ENCODE data around the gene SHC2. TPM values are rescaled to one million over a fixed set of nuclear protein-coding genes. Genes with fewer than 3 reads are reported as not detected.

The SHC2 gene
- total RNA-seq, 1 experiment from 2014 or later, result 6.7 TPM

DNA sequence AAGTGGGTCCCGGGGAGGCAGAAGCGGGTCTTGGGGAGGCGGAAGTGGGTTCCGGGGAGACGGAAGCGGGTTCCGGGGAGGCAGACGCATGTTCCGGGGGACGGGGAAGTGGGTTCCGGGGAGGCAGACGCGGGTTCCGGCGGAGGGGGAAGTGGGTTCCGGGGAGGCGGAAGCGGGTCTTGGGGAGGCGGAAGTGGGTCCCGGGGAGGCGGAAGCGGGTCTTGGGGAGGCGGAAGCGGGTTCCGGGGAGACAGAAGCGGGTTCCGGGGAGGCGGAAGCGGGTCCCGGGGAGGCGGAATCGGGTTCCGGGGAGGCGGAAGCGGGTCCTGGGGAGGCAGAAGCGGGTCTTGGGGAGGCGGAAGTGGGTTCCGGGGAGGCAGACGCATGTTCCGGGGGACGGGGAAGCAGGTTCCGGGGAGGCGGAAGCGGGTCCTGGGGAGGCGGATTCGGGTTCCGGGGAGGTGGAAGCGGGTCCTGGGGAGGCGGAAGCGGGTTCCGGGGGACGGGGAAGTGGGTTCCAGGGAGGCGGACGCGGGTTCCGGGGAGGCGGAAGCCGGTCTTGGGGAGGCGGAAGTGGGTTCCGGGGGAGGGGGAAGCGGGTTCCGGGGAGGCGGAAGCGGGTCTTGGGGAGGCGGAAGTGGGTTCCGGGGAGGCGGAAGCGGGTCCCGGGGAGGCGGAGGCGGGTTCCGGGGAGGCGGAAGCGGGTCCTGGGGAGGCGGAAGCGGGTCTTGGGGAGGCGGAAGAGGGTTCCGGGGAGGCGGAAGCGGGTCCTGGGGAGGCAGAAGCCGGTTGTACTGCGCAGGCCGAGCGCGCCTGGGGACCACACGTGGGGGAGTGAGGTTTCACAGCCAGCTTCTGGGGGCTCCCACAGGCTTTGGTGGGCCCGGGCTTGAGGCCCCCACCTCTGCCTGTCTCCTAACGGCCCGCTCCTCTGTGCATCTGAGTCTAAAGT is 2.5 kb downstream of the SHC2 start:
- CTCF ChIA-PET, result no interaction called here

DNA sequence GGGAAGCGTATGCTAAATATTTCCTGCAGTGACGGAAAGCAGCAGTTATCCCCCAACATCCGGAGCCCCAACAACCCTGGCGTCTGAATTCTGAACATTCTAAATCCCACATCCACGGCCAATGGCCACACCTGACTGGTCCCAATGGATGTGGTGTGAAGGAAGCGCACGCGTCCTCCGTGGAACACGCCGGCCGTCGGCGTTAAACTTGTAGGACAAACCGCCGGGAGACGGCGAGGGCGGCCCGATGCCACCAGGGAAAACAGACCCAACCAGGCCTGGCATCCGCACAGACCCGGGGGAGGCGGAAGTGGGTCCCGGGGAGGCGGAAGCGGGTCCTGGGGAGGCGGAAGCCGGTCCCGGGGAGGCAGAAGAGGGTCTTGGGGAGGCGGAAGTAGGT is 3.2 kb downstream of the SHC2 start:
- ATAC-seq, result no peak
- intact Hi-C loops (cut with micrococcal nuclease; ENCODE audit: unreplicated experiment) (no loop called here), in situ Hi-C loops (cut with HindIII; ENCODE audit: low pct_unique_long_range_greater_than_20kb, low sequenced_read_pairs) (no loop called here)
- Histone ChIP-seq H3K27ac (ENCODE audit: low read length) (no peak overlapping the region), H3K36me3 (ENCODE audit: control insufficient read depth, insufficient read depth, low read length) (no peaks in the 10 kb centered on the region), H3K4me3 (ENCODE audit: low read depth in 2 of 2, low read length in 2 of 2) (no peak overlapping the region), H3K4me1 (ENCODE audit: control insufficient read depth, insufficient read depth, low read length) (no peaks in the 10 kb centered on the region), H3K27me3 (ENCODE audit: control insufficient read depth, insufficient read depth, low read length) (no peaks in the 10 kb centered on the region), H3K9me3 (ENCODE audit: control insufficient read depth, insufficient read depth, low read depth, low read length) (no peaks in the 10 kb centered on the region)
- ChIA-PET CTCF (no interaction called here), POLR2A (no interaction called here)
- no TSS peak for BruUV-seq (replicated peaks)
- DNase-seq (ENCODE audit: low read depth, low spot score), result no peak
- TF ChIP-seq SIN3A (IDR thresholded peaks at IDR 0.05; ENCODE audit: borderline replicate concordance, insufficient read depth, low read depth, low read length) (no peak), POLR2AphosphoS5 (IDR thresholded peaks at IDR 0.05; ENCODE audit: low read depth, low read length) (no peak), TCF7L2 (IDR thresholded peaks at IDR 0.05; ENCODE audit: low read depth, low read length) (no peak)
- TF ChIP-seq, protein P1, sequence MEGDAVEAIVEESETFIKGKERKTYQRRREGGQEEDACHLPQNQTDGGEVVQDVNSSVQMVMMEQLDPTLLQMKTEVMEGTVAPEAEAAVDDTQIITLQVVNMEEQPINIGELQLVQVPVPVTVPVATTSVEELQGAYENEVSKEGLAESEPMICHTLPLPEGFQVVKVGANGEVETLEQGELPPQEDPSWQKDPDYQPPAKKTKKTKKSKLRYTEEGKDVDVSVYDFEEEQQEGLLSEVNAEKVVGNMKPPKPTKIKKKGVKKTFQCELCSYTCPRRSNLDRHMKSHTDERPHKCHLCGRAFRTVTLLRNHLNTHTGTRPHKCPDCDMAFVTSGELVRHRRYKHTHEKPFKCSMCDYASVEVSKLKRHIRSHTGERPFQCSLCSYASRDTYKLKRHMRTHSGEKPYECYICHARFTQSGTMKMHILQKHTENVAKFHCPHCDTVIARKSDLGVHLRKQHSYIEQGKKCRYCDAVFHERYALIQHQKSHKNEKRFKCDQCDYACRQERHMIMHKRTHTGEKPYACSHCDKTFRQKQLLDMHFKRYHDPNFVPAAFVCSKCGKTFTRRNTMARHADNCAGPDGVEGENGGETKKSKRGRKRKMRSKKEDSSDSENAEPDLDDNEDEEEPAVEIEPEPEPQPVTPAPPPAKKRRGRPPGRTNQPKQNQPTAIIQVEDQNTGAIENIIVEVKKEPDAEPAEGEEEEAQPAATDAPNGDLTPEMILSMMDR (IDR thresholded peaks at IDR 0.05), result no peak
- TF ChIP-seq, protein P2, sequence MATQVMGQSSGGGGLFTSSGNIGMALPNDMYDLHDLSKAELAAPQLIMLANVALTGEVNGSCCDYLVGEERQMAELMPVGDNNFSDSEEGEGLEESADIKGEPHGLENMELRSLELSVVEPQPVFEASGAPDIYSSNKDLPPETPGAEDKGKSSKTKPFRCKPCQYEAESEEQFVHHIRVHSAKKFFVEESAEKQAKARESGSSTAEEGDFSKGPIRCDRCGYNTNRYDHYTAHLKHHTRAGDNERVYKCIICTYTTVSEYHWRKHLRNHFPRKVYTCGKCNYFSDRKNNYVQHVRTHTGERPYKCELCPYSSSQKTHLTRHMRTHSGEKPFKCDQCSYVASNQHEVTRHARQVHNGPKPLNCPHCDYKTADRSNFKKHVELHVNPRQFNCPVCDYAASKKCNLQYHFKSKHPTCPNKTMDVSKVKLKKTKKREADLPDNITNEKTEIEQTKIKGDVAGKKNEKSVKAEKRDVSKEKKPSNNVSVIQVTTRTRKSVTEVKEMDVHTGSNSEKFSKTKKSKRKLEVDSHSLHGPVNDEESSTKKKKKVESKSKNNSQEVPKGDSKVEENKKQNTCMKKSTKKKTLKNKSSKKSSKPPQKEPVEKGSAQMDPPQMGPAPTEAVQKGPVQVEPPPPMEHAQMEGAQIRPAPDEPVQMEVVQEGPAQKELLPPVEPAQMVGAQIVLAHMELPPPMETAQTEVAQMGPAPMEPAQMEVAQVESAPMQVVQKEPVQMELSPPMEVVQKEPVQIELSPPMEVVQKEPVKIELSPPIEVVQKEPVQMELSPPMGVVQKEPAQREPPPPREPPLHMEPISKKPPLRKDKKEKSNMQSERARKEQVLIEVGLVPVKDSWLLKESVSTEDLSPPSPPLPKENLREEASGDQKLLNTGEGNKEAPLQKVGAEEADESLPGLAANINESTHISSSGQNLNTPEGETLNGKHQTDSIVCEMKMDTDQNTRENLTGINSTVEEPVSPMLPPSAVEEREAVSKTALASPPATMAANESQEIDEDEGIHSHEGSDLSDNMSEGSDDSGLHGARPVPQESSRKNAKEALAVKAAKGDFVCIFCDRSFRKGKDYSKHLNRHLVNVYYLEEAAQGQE (IDR thresholded peaks at IDR 0.05; ENCODE audit: insufficient read depth in 1 of 2, low read depth in 2 of 2, low read length in 1 of 2), result no peak

More for the DNA sequence above, 2.5 kb downstream of the SHC2 start:
- in situ Hi-C loops (cut with HindIII; ENCODE audit: low pct_unique_long_range_greater_than_20kb, low sequenced_read_pairs) (no loop called here), intact Hi-C loops (cut with micrococcal nuclease; ENCODE audit: unreplicated experiment) (no loop called here)
- no peaks in the 10 kb centered on the region for H3K4me1 ChIP-seq (ENCODE audit: control insufficient read depth, insufficient read depth, low read length)
- POLR2A ChIA-PET, result no interaction called here
- H3K27me3 ChIP-seq (ENCODE audit: control insufficient read depth, insufficient read depth, low read length), result no peaks in the 10 kb centered on the region
- DNase-seq (ENCODE audit: low read depth, low spot score) (no peak), ATAC-seq (no peak)
- BruUV-seq (replicated peaks), result no TSS peak
- TF ChIP-seq, protein P1 (IDR thresholded peaks at IDR 0.05), result no peak
- TF ChIP-seq TCF7L2 (IDR thresholded peaks at IDR 0.05; ENCODE audit: low read depth, low read length), result no peak
- TF ChIP-seq, protein P2 (IDR thresholded peaks at IDR 0.05; ENCODE audit: insufficient read depth in 1 of 2, low read depth in 2 of 2, low read length in 1 of 2), result no peak
- no peak for TF ChIP-seq POLR2AphosphoS5 (IDR thresholded peaks at IDR 0.05; ENCODE audit: low read depth, low read length)
- TF ChIP-seq SIN3A (IDR thresholded peaks at IDR 0.05; ENCODE audit: borderline replicate concordance, insufficient read depth, low read depth, low read length), result no peak
- H3K9me3 ChIP-seq (ENCODE audit: control insufficient read depth, insufficient read depth, low read depth, low read length), result no peaks in the 10 kb centered on the region
- no peaks in the 10 kb centered on the region for H3K36me3 ChIP-seq (ENCODE audit: control insufficient read depth, insufficient read depth, low read length)
- H3K27ac ChIP-seq (ENCODE audit: low read length), result no peak overlapping the region
- H3K4me3 ChIP-seq (ENCODE audit: low read depth in 2 of 2, low read length in 2 of 2), result no peak overlapping the region
